CD8-positive, alpha-beta memory T cell (primary cell): Measurements from ENCODE around the gene CLTB. TPM values are rescaled to one million over a fixed set of nuclear protein-coding genes. Genes with fewer than 3 reads are reported as not detected.
"Not testable (repeated sequence)": the region's sequence is repeated elsewhere in the genome, so short reads cannot be mapped to it uniquely, and the experiment has no call there.

Experiments
- CTCF ChIA-PET: fragments of 350-600 bp; sonication (Branson Sonifier 250); formaldehyde crosslinking; loops from one replicate; lab custom pipeline; 2021; ENCODE audit warnings: antibody characterized with exemption; lab: Charles Lee
- POLR2A ChIA-PET: fragments of 350-600 bp; sonication (Branson Sonifier 250); formaldehyde crosslinking; loops from one replicate; lab custom pipeline; 2021; ENCODE audit warnings: antibody characterized with exemption; lab: Charles Lee
- DNase-seq, 5 donors: peaks; one replicate each; pipeline versions ENCODE4 v3.0.0 to v3.0.0-alpha.2; 2020 to 2022; ENCODE audit warnings: mixed read lengths in 1 of 5
- H3K27ac ChIP-seq: one replicate; pipeline ENCODE4 v1.7.0; 2013; ENCODE audit warnings: low read depth, mild to moderate bottlenecking, low read length, moderate library complexity
- H3K27me3 ChIP-seq: 2 replicates; pipeline ENCODE4 v1.7.0; 2013; ENCODE audit warnings: low read length, mild to moderate bottlenecking; ENCODE audit not compliant: insufficient read depth, poor library complexity, severe bottlenecking
- H3K36me3 ChIP-seq: 2 replicates; pipeline ENCODE4 v1.7.0; 2013; ENCODE audit warnings: mild to moderate bottlenecking, low read length, moderate library complexity; ENCODE audit not compliant: insufficient read depth
- H3K4me1 ChIP-seq: 2 replicates; pipeline ENCODE4 v1.7.0; 2013; ENCODE audit warnings: mild to moderate bottlenecking, low read length, moderate library complexity; ENCODE audit not compliant: insufficient read depth
- H3K4me3 ChIP-seq: 2 replicates; pipeline ENCODE4 v1.7.0; 2013; ENCODE audit warnings: mild to moderate bottlenecking, low read length
- H3K9me3 ChIP-seq: 2 replicates; pipeline ENCODE4 v1.7.0; 2013; ENCODE audit warnings: mild to moderate bottlenecking, low read length
- H3K27ac Mint-ChIP-seq, 8 donors: one replicate each; pipeline ENCODE4 v1.8.0; 2020 to 2021; ENCODE audit warnings: mixed read lengths in 8 of 8, mild to moderate bottlenecking in 6 of 8, inconsistent platforms in 3 of 8, moderate library complexity in 3 of 8
- H3K27me3 Mint-ChIP-seq, 2 donors: one replicate each; pipeline ENCODE4 v1.8.0; 2020 to 2021; ENCODE audit warnings: mixed read lengths in 2 of 2, mild to moderate bottlenecking in 1 of 2, moderate library complexity in 1 of 2
- H3K36me3 Mint-ChIP-seq, 3 donors: one replicate each; pipeline ENCODE4 v1.8.0; 2020 to 2021; ENCODE audit warnings: mixed read lengths in 3 of 3, inconsistent platforms in 1 of 3, mild to moderate bottlenecking in 1 of 3
- H3K4me1 Mint-ChIP-seq, 3 donors: one replicate each; pipeline ENCODE4 v1.8.0; 2020 to 2021; ENCODE audit warnings: mixed read lengths in 3 of 3, inconsistent platforms in 1 of 3, mild to moderate bottlenecking in 1 of 3
- H3K4me3 Mint-ChIP-seq, 7 donors: one replicate each; pipeline ENCODE4 v1.8.0; 2020 to 2021; ENCODE audit warnings: mixed read lengths in 7 of 7, mild to moderate bottlenecking in 6 of 7, moderate library complexity in 4 of 7, inconsistent platforms in 2 of 7
- H3K9me3 Mint-ChIP-seq, 5 donors: one replicate each; pipeline ENCODE4 v1.8.0; 2020 to 2022; ENCODE audit warnings: mixed read lengths in 5 of 5, mild to moderate bottlenecking in 3 of 5, moderate library complexity in 2 of 5, inconsistent platforms in 1 of 5
- polyA plus RNA-seq: library from polyadenylated mRNA; unstranded; fragments of 300-500 nt; fragmentation: Illumina TruSeq; gene quantifications from one replicate; pipeline ENCODE4 v1.2.3, GENCODE V29; 2021
- total RNA-seq, 2 experiments: library from RNA; stranded (reverse); gene quantifications; one replicate each; pipeline ENCODE4 v1.2.3, GENCODE V29; 2021

Gene CLTB
- total and polyA plus RNA-seq, 3 experiments from 2014 or later = 62.0 to 96.3 (median 66.4) TPM

- peak within 1 kb of the TSS; percentile 98 for H3K4me3 ChIP-seq
Observed at GRCh38 chr5:176447978-176448608, 31.8 kb upstream of the CLTB start, which contains the start of gene FAF2. Gene FAF2 (plus strand): TSS chr5:176448385. CDS start chr5:176448408, 23 bp downstream.

GRCh38 chr5:176447591-176447977 is 31.2 kb upstream of the CLTB start:
- CTCF ChIA-PET = interaction anchor here (0.7 to 2.9 kb wide), 26 partner anchors 9 to 213 kb away, joined by 3 to 33 read pairs (median 4); partner anchors contain the start of genes CDHR2, CLTB, KIAA1191 and RNF44

More at GRCh38 chr5:176447978-176448608, 31.8 kb upstream of the CLTB start, which contains the start of gene FAF2:
- Mint-ChIP-seq H3K9me3 (peaks cover 0 to 5% (median 2%) of the 10 kb centered on the region in 5 donors), H3K4me1 (peaks cover 33 to 54% (median 46%) of the 10 kb centered on the region in 3 donors), H3K4me3 (peak within 1 kb of the TSS; percentile 91 to 99 (median 98)), H3K27me3 (peaks cover 0 to 10% of the 10 kb centered on the region in 2 donors), H3K36me3 (peaks cover 0 to 32% (median 0%) of the 10 kb centered on the region in 3 donors), H3K27ac (peak within 1 kb of the TSS; percentile 96 to 100 (median 99))
- Histone ChIP-seq H3K27me3 (no peaks in the 10 kb centered on the region), H3K27ac (peak within 1 kb of the TSS; percentile 98), H3K36me3 (no peaks in the 10 kb centered on the region), H3K9me3 (no peaks in the 10 kb centered on the region), H3K4me1 (peaks cover 25% of the 10 kb centered on the region)
- peak; percentile 92 to 99 (median 98) for DNase-seq
- POLR2A ChIA-PET = interaction anchor here (0.6 to 3.0 kb wide), 11 partner anchors 17 to 101 kb away, joined by 3 to 50 read pairs (median 5); partner anchors contain the start of genes CDHR2, CLTB, HIGD2A and KIAA1191
- CTCF ChIA-PET = interaction anchor here (0.7 to 2.9 kb wide), 29 partner anchors 9 to 213 kb away, joined by 3 to 33 read pairs (median 4); partner anchors contain the start of genes CDHR2, CLTB, KIAA1191 and RNF44

GRCh38 chr5:176446884-176447590 is 30.7 kb upstream of the CLTB start:
- Histone ChIP-seq H3K27ac (peak overlapping the region; percentile 95), H3K27me3 (no peaks in the 10 kb centered on the region), H3K36me3 (no peaks in the 10 kb centered on the region), H3K4me1 (peaks cover 25% of the 10 kb centered on the region), H3K9me3 (no peaks in the 10 kb centered on the region), H3K4me3 (peak overlapping the region; percentile 98)
- Mint-ChIP-seq H3K27me3 (peaks cover 4 to 12% of the 10 kb centered on the region in 2 donors), H3K4me1 (peaks cover 27 to 43% (median 37%) of the 10 kb centered on the region in 3 donors), H3K4me3 (peak overlapping the region; percentile 91 to 99 (median 98)), H3K9me3 (peaks cover 0 to 5% (median 2%) of the 10 kb centered on the region in 5 donors), H3K27ac (peak overlapping the region; percentile 96 to 100 (median 99)), H3K36me3 (peaks cover 0 to 23% (median 0%) of the 10 kb centered on the region in 3 donors)
- CTCF ChIA-PET = interaction anchor here (0.7 to 2.9 kb wide), 24 partner anchors 8 to 214 kb away, joined by 3 to 33 read pairs (median 4); partner anchors contain the start of genes CLTB, KIAA1191 and RNF44
- DNase-seq = peak in 1 of 5 donors; percentile 7
- POLR2A ChIA-PET = interaction anchor here (1.0 to 3.0 kb wide), 6 partner anchors 31 to 102 kb away, joined by 5 to 50 read pairs (median 10); partner anchors contain the start of genes CDHR2, CLTB, KIAA1191 and RNF44

More at GRCh38 chr5:176447591-176447977, 31.2 kb upstream of the CLTB start:
- H3K9me3 ChIP-seq = no peaks in the 10 kb centered on the region
- Mint-ChIP-seq H3K27ac (peak overlapping the region; percentile 96 to 100 (median 99)), H3K36me3 (peaks cover 0 to 27% (median 0%) of the 10 kb centered on the region in 3 donors), H3K4me1 (peaks cover 30 to 49% (median 41%) of the 10 kb centered on the region in 3 donors), H3K9me3 (peaks cover 0 to 5% (median 2%) of the 10 kb centered on the region in 5 donors), H3K4me3 (peak overlapping the region; percentile 91 to 99 (median 98)), H3K27me3 (peaks cover 4 to 12% of the 10 kb centered on the region in 2 donors)
- H3K4me1 ChIP-seq = peaks cover 25% of the 10 kb centered on the region
- peak overlapping the region; percentile 95 for H3K27ac ChIP-seq
- no peak for DNase-seq
- POLR2A ChIA-PET = interaction anchor here (1.0 to 3.0 kb wide), 9 partner anchors 16 to 102 kb away, joined by 3 to 50 read pairs (median 7); partner anchors contain the start of genes CDHR2, CLTB, HIGD2A and KIAA1191
- H3K4me3 ChIP-seq = peak overlapping the region; percentile 98
- H3K27me3 ChIP-seq = no peaks in the 10 kb centered on the region
- H3K36me3 ChIP-seq = no peaks in the 10 kb centered on the region

GRCh38 chr5:176446028-176446665 is 29.8 kb upstream of the CLTB start:
- Mint-ChIP-seq H3K4me1 (peaks cover 26 to 40% (median 37%) of the 10 kb centered on the region in 3 donors), H3K27ac (peak overlapping the region in 3 of 8 donors; percentile 43 to 57 (median 43)), H3K36me3 (peaks cover 0 to 23% (median 0%) of the 10 kb centered on the region in 3 donors), H3K4me3 (peak overlapping the region; percentile 32 to 91 (median 58)), H3K9me3 (peaks cover 0 to 5% (median 2%) of the 10 kb centered on the region in 5 donors), H3K27me3 (peaks cover 4 to 12% of the 10 kb centered on the region in 2 donors)
- ChIA-PET POLR2A (interaction anchor here (0.6 to 3.0 kb wide), 2 partner anchors 32 to 91 kb away, joined by 4 to 50 read pairs; partner anchors contain the start of gene RNF44), CTCF (interaction anchor here (1.7 to 2.9 kb wide), 2 partner anchors 30 to 97 kb away, joined by 6 to 24 read pairs; partner anchors contain the start of gene CLTB)
- Histone ChIP-seq H3K27me3 (no peaks in the 10 kb centered on the region), H3K4me1 (peaks cover 25% of the 10 kb centered on the region), H3K9me3 (no peaks in the 10 kb centered on the region), H3K27ac (no peak overlapping the region), H3K4me3 (no peak overlapping the region), H3K36me3 (no peaks in the 10 kb centered on the region)
- DNase-seq = no peak

- H3K4me3 ChIP-seq = no peak overlapping the region
- Mint-ChIP-seq H3K9me3 (peaks cover 0 to 5% (median 2%) of the 10 kb centered on the region in 5 donors), H3K36me3 (peaks cover 0 to 19% (median 0%) of the 10 kb centered on the region in 3 donors), H3K27me3 (peaks cover 10 to 13% of the 10 kb centered on the region in 2 donors), H3K4me3 (no peak overlapping the region), H3K4me1 (peaks cover 18 to 28% (median 24%) of the 10 kb centered on the region in 3 donors), H3K27ac (no peak overlapping the region)
- no peaks in the 10 kb centered on the region for H3K36me3 ChIP-seq
- no peak overlapping the region for H3K27ac ChIP-seq
- no peak for DNase-seq
- no peaks in the 10 kb centered on the region for H3K27me3 ChIP-seq
- peaks cover 18% of the 10 kb centered on the region for H3K4me1 ChIP-seq
- CTCF ChIA-PET = interaction anchor here (1.3 kb wide), 1 partner anchor 28 kb away, joined by 5 read pairs; no protein-coding TSS in a partner anchor
- POLR2A ChIA-PET = interaction anchor here (0.9 kb wide), 1 partner anchor 93 kb away, joined by 3 read pairs; no protein-coding TSS in a partner anchor
- H3K9me3 ChIP-seq = no peaks in the 10 kb centered on the region
Observed at GRCh38 chr5:176444742-176445141, 28.4 kb upstream of the CLTB start.

- H3K9me3 ChIP-seq, H3K4me3 ChIP-seq, H3K27me3 ChIP-seq, POLR2A ChIA-PET, H3K4me1 ChIP-seq, H3K36me3 Mint-ChIP-seq, H3K27ac Mint-ChIP-seq, H3K9me3 Mint-ChIP-seq, H3K27ac ChIP-seq, H3K36me3 ChIP-seq, H3K27me3 Mint-ChIP-seq, DNase-seq: not testable (repeated sequence)
- Mint-ChIP-seq H3K4me1 (peaks cover 6 to 11% (median 9%) of the 10 kb centered on the region in 3 donors), H3K4me3 (peak overlapping the region in 1 of 7 donors; percentile 35)
- CTCF ChIA-PET = interaction anchor here (0.8 kb wide), 1 partner anchor 27 kb away, joined by 3 read pairs; no protein-coding TSS in a partner anchor
Observed at GRCh38 chr5:176442911-176443310, 26.6 kb upstream of the CLTB start.

- H3K27ac Mint-ChIP-seq = no peak overlapping the region
- H3K36me3 ChIP-seq = no peaks in the 10 kb centered on the region
- DNase-seq = no peak
- ChIA-PET POLR2A (no interaction called here), CTCF (no interaction called here)
- H3K4me3 Mint-ChIP-seq = no peak overlapping the region
- H3K4me1 ChIP-seq = peaks cover 6% of the 10 kb centered on the region
- peaks cover 6 to 10% of the 10 kb centered on the region in 2 donors for H3K27me3 Mint-ChIP-seq
- H3K9me3 ChIP-seq = no peaks in the 10 kb centered on the region
- H3K4me1 Mint-ChIP-seq = peaks cover 4 to 10% (median 9%) of the 10 kb centered on the region in 3 donors
- H3K27ac ChIP-seq = no peak overlapping the region
- H3K4me3 ChIP-seq = no peak overlapping the region
- no peaks in the 10 kb centered on the region for H3K36me3 Mint-ChIP-seq
- no peaks in the 10 kb centered on the region for H3K9me3 Mint-ChIP-seq
- no peaks in the 10 kb centered on the region for H3K27me3 ChIP-seq
Observed at GRCh38 chr5:176441921-176442323, 25.6 kb upstream of the CLTB start.
